Subcutaneous abdominal adipose tissue (tissue), 5 donors: ENCODE measurements around the gene SLC39A5.
A peak's percentile ranks its signal among the peaks of the same experiment; 100 is the strongest.

ENCODE experiments used
- H3K27ac ChIP-seq: one replicate; pipeline ENCODE4 v1.7.0; 2013; ENCODE audit warnings: low read depth, mild to moderate bottlenecking, inconsistent platforms, low read length, moderate library complexity
- H3K27me3 ChIP-seq, 5 donors: one replicate each; pipeline ENCODE4 v1.7.0; 2013; ENCODE audit warnings: low read length in 5 of 5, inconsistent platforms in 1 of 5; ENCODE audit not compliant: control insufficient read depth in 5 of 5, insufficient read depth in 4 of 5
- H3K36me3 ChIP-seq, 5 donors: one replicate each; pipeline ENCODE4 v1.7.0; 2013; ENCODE audit warnings: low read length in 5 of 5; ENCODE audit not compliant: control insufficient read depth in 5 of 5, insufficient read depth in 5 of 5
- H3K4me1 ChIP-seq, 5 donors: one replicate each; pipeline ENCODE4 v1.7.0; 2013; ENCODE audit warnings: low read length in 5 of 5, mild to moderate bottlenecking in 3 of 5, moderate library complexity in 1 of 5; ENCODE audit not compliant: control insufficient read depth in 5 of 5, insufficient read depth in 5 of 5
- H3K4me3 ChIP-seq, 5 donors: one replicate each; pipeline ENCODE4 v1.7.0; 2013; ENCODE audit warnings: low read length in 5 of 5, low read depth in 1 of 5
- H3K9ac ChIP-seq, 5 donors: one replicate each; pipeline ENCODE4 v1.7.0; 2013; ENCODE audit warnings: low read length in 5 of 5, mild to moderate bottlenecking in 4 of 5, moderate library complexity in 3 of 5
- H3K9me3 ChIP-seq, 5 donors: one replicate each; pipeline ENCODE4 v1.7.0; 2013; ENCODE audit warnings: low read length in 5 of 5; ENCODE audit not compliant: control insufficient read depth in 5 of 5
- donor health status: healthy.
- donor health status: healthy.
- donor health status: healthy.
- donor health status: healthy.
- donor health status: healthy.

The SLC39A5 gene

DNA sequence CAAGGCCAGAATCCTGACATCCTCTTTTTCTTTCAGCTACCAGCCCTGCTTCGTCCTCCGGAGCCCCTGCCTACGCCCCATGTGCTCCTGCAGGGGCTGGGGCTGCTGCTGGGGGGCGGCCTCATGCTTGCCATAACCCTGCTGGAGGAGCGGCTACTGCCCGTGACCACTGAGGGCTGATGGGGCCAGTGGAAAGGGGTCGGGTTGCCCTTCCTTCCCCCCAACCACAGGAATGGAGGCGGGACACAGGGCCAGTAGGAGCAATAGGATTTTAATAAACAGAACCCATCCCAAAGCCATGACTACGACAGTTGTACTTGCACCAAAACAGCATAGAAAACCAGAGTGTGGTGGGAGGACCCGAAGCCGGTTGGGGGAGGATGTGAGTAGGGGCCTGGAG lies 7.7 kb downstream of the SLC39A5 start:
- Histone ChIP-seq H3K36me3 (peaks cover 0 to 63% (median 57%) of the 10 kb centered on the region in 5 donors), H3K27me3 (no peaks in the 10 kb centered on the region), H3K27ac (no peak overlapping the region), H3K4me1 (no peaks in the 10 kb centered on the region), H3K9me3 (no peaks in the 10 kb centered on the region), H3K4me3 (no peak overlapping the region), H3K9ac (no peak overlapping the region)

DNA sequence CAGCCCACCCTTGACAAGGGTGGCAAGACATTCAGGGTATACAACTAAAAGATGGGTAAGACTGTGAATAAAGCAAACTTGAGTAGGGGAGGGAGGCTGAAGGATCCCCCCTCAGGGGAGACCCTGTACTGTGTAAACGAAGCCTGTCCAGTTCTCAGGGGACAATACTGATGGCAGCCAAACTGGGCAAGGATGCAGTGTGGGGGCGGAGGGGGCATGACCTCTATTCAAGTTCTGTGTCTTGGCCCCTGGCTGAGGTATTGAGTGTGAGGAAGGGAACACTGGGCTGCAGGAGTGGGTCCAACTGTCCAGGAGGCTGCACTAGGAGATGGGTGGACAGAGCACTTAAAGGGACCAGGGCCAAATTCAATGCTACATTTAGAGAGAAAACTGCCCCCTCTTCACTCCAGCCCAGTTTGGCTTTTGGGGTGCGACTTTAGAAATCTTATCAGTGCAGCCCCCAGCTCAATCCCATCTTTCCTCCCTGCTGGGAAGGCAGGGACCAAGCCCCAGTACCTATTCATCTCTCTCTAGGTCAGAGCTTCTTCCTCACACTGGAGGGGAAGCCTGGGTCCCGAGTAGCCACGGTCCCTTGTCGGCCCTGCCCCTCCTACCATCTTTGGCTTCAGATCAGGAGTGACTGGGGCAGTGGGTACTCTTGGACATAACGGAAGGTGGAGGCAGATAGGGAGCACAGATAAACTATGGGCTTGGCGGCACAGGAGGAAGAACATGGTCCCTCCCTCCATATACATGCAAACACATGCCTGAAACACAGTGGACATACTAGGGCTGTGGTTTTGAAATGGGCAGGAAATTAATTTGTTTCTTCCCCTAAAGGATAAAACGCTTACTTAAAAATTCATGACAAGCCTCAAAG lies 11.8 kb downstream of the SLC39A5 start:
- H3K9me3 ChIP-seq, result no peaks in the 10 kb centered on the region
- H3K36me3 ChIP-seq, result peaks cover 0 to 96% (median 85%) of the 10 kb centered on the region in 5 donors
- no peak overlapping the region for H3K4me3 ChIP-seq
- peak overlapping the region in 1 of 5 donors; percentile 25 for H3K9ac ChIP-seq
- H3K27me3 ChIP-seq, result no peaks in the 10 kb centered on the region
- no peak overlapping the region for H3K27ac ChIP-seq
- H3K4me1 ChIP-seq, result peaks cover 0 to 7% (median 7%) of the 10 kb centered on the region in 5 donors

DNA sequence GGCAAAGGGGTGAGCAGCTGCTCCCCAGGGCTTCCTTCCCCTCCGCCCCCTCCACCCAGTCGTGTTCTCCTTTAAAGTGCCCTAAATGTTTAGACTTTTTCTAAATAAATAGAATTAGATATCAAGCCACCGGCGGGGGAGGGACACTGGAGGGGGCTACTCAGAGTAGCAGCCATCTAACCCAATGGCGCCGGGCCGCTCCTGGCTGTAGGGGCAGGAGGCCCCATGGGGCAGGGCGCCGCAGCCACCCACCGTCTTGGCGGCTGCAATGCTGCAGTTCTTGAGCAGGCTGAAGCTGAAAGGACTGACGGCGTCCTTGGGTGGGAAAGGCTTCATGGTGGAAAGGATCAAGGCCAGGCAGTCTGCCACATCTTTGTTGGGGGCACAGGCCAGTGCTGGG lies 13.1 kb downstream of the SLC39A5 start:
- Histone ChIP-seq H3K4me1 (peaks cover 0 to 7% (median 7%) of the 10 kb centered on the region in 5 donors), H3K36me3 (peaks cover 0 to 95% (median 85%) of the 10 kb centered on the region in 5 donors), H3K27me3 (no peaks in the 10 kb centered on the region), H3K9me3 (no peaks in the 10 kb centered on the region), H3K4me3 (no peak overlapping the region), H3K27ac (no peak overlapping the region), H3K9ac (no peak overlapping the region)

DNA sequence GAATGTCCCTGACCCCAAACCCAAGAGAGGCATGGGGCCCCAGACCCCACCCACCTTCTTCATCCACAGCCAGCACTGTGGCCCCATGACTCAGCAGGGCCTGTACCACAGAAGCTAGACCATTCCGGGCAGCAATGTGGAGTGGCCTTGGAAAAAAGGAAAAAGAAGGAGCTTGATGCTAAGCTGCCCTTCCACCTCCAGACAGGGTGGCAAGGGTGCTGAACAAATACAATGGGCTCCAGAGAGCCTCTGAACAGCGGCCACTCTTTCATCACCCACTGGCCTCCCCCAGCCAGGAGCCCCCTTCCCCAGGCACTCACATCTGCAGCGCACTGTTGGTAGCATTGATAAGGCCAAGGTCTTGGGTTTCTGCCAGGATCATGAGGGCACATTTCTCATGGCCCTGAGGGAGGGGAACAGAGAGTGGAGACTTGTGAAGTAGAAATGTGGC lies 13.9 kb downstream of the SLC39A5 start:
- Histone ChIP-seq H3K27me3 (no peaks in the 10 kb centered on the region), H3K9me3 (no peaks in the 10 kb centered on the region), H3K4me1 (peaks cover 0 to 7% (median 7%) of the 10 kb centered on the region in 5 donors), H3K27ac (no peak overlapping the region), H3K36me3 (peaks cover 0 to 97% (median 88%) of the 10 kb centered on the region in 5 donors), H3K4me3 (no peak overlapping the region), H3K9ac (no peak overlapping the region)

DNA sequence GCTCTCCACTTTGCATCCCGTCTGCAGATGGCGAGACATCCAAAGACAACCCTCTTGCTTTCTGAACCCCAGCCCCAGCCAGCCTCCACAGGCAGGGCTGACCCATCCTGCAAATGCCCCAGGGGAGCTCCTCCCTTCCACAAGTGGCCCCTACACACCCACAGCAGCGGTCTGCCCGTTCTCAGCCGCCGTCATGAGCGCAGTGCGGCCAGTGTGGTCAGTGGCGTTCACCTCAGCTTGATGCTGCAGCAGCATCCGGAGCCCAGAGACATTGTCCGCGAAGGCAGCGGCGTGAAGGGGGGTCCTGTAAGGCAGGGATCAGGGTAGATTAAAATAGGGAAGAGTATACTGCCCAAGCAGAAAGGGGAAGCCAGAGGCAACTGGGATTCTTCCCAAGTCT lies 14.6 kb downstream of the SLC39A5 start:
- H3K36me3 ChIP-seq, result peaks cover 0 to 96% (median 88%) of the 10 kb centered on the region in 5 donors
- no peak overlapping the region for H3K27ac ChIP-seq

DNA sequence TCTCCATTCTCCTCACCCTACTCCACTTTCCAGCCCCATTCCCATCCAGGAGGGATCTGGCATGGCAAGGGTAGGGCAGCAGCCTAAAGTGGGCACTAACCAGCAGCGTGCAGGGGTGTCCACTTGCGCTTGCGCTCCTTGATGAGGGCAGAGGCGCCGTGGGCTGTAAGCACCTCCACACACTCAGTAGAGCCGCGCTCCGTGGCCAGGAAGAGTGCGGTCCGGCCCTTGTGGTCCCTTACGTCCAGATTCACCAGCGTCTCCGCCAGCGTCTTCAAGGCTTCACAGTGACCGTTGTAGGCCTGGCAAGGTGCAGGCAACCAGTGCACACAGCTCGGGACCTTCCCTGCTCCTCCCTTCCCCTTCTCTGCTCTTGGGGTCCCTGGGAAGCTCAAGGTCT lies 18.1 kb downstream of the SLC39A5 start:
- H3K9me3 ChIP-seq, result no peaks in the 10 kb centered on the region
- H3K9ac ChIP-seq, result peak overlapping the region in 1 of 5 donors; percentile 4
- no peak overlapping the region for H3K4me3 ChIP-seq
- H3K27me3 ChIP-seq, result no peaks in the 10 kb centered on the region
- H3K4me1 ChIP-seq, result peaks cover 0 to 7% (median 7%) of the 10 kb centered on the region in 5 donors
- peaks cover 2 to 89% (median 79%) of the 10 kb centered on the region in 5 donors for H3K36me3 ChIP-seq
- no peak overlapping the region for H3K27ac ChIP-seq

More for the DNA sequence above, 14.6 kb downstream of the SLC39A5 start:
- no peak overlapping the region for H3K4me3 ChIP-seq
- H3K9me3 ChIP-seq, result no peaks in the 10 kb centered on the region
- no peaks in the 10 kb centered on the region for H3K27me3 ChIP-seq
- H3K4me1 ChIP-seq, result peaks cover 0 to 7% (median 7%) of the 10 kb centered on the region in 5 donors
- H3K9ac ChIP-seq, result no peak overlapping the region

DNA sequence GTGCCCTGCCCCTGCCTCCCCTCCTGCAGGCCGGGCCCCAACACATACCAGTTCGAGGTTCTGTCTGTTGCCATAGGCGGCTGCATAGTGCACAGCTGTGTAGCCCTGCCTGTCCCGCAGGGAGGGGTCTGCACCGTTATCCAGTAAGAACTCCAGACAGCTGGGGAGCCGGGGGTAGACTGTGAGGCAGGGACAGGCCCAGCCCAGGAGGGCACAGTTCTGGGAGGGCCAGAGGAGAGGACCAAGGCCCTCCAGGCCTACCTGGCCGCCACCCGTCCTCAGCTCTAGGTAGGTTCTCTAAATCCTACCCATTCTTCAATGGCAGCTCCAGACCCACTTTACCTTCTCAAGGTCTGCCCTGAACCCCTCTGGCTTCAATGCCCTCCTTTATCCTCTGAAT lies 18.9 kb downstream of the SLC39A5 start:
- H3K9ac ChIP-seq, result no peak overlapping the region
- no peaks in the 10 kb centered on the region for H3K27me3 ChIP-seq
- H3K4me1 ChIP-seq, result peaks cover 0 to 7% (median 7%) of the 10 kb centered on the region in 5 donors
- peaks cover 2 to 89% (median 79%) of the 10 kb centered on the region in 5 donors for H3K36me3 ChIP-seq
- H3K4me3 ChIP-seq, result no peak overlapping the region
- H3K9me3 ChIP-seq, result no peaks in the 10 kb centered on the region
- no peak overlapping the region for H3K27ac ChIP-seq

DNA sequence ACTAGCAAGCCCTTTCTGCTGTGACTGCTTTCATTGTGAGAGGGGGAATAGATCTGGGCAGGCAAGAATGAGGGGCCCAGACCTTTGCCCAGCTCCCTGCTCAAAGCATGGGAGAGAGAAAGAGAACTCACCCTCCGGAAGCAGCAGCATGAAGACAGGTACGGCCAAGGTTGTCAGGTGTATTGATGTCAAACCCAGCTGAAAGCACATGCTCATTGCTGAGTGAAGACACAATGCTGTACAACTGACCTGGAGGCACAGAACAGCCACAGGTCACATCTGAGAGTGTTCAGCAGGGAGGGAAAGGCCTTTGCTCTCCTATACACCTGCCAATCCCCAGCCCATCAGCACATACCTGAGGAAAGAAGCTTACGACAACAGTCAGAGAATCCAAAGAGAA lies 22.8 kb downstream of the SLC39A5 start:
- Histone ChIP-seq H3K27me3 (no peaks in the 10 kb centered on the region), H3K4me1 (peaks cover 5 to 18% (median 15%) of the 10 kb centered on the region in 5 donors), H3K36me3 (peaks cover 2 to 81% (median 70%) of the 10 kb centered on the region in 5 donors), H3K9me3 (no peaks in the 10 kb centered on the region), H3K9ac (no peak overlapping the region), H3K27ac (no peak overlapping the region), H3K4me3 (no peak overlapping the region)

DNA sequence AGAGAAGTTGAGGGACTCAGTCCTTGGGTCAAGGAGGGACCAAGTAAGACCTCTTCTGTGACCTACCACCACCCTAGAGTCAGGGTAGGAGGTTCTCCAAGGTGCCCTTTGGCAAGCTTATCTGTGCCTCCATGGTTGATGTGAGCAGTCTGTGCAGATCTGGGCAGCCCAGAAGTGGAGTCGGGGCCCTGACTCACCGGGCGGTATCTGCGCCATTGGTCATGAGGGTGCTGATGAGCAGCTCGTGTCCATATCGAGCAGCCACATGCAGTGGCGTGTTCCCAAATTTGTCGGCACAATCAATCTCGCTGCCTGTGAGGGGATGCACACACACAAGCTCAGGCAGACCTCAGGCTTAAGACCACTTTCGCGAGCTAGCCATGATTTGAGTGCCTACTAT lies 23.2 kb downstream of the SLC39A5 start:
- peaks cover 5 to 19% (median 16%) of the 10 kb centered on the region in 5 donors for H3K4me1 ChIP-seq
- no peak overlapping the region for H3K27ac ChIP-seq
- H3K9me3 ChIP-seq, result no peaks in the 10 kb centered on the region
- H3K9ac ChIP-seq, result no peak overlapping the region
- no peaks in the 10 kb centered on the region for H3K27me3 ChIP-seq
- H3K4me3 ChIP-seq, result no peak overlapping the region
- peaks cover 2 to 77% (median 65%) of the 10 kb centered on the region in 5 donors for H3K36me3 ChIP-seq

DNA sequence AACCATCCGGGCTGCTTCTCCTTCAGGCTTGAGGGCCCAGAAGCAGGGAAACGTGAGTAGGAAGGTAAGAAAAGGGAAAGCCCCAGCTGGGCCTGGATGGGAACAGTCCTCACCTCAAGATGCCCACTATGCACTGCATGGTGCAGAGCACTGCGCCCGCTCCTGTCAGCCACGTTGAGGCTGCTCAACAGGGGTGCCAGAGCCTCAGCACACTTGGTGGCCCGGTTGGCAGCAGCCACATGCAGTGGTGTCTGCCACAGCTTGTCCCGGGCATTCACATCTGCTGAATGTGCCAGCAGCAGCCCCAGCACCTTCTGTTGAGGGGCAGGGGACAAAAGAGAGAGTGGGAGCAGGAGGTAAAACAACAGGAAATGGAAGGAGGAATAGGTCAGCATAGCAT lies 25.8 kb downstream of the SLC39A5 start:
- peaks cover 5 to 27% (median 25%) of the 10 kb centered on the region in 5 donors for H3K4me1 ChIP-seq
- H3K27me3 ChIP-seq, result no peaks in the 10 kb centered on the region
- H3K9me3 ChIP-seq, result no peaks in the 10 kb centered on the region
- peaks cover 2 to 56% (median 50%) of the 10 kb centered on the region in 5 donors for H3K36me3 ChIP-seq
- H3K4me3 ChIP-seq, result no peak overlapping the region
- no peak overlapping the region for H3K27ac ChIP-seq
- H3K9ac ChIP-seq, result peak overlapping the region in 2 of 5 donors; percentile 29 to 94
